Measurements from ENCODE around the gene CUX1.
"Not testable (repeated sequence)": the region's sequence is repeated elsewhere in the genome, so short reads cannot be mapped to it uniquely, and the experiment has no call there.

The CUX1 gene

DNA sequence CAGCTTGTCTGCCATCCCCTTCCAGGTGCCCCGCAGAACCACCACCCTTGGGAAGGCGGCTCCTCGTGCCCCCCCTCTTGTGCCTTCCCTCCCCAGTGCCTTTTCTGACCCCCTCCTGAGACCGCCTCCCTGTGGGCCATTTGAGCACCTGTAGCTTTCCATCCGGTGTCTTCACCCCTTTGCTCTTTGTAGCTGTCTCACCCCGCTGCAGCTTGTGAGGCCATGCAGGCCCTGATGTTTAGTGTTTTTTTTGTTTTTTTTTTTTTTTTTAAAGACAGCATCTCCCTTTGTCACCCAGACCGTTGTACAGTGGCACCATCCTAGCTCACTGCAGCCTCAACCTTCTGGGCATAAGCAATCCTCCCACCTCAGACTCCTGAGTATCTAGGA lies 52.5 kb downstream of the CUX1 start:
- FAIRE-seq: no peak

GRCh38 chr7:101870361-101871062 lies 53.1 kb downstream of the CUX1 start:
- no peak for FAIRE-seq

- FAIRE-seq: no peak
Observed at GRCh38 chr7:101871351-101871750, 53.9 kb downstream of the CUX1 start.

GRCh38 chr7:101874028-101874427 lies 56.6 kb downstream of the CUX1 start:
- no peak for FAIRE-seq

DNA sequence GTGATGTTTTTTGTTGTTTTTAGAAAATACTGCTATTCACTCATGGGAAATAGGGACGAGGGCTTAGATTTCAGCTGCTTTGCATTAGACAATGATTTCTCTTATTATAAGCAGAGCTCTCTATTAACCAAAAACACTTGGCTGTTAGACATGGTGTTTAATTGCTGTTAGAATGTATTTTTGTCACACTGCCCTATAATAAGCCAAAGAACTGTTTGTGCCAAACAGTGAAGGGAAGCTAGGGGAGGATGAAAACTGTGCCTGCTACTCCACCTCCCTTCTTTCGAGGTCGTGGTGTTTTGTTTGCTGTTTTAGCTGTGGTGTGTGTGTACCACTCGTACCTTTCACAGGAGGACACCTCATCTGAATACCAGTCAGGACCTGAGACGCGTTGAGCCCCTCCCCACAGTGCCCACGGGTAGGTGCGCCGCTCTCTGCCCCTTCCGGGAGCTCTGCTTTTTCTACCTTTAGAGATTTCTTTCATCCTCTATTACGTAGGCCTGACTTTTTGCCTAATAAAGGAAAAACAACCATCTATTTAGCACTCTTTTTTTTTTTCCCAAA lies 57.9 kb downstream of the CUX1 start:
- FAIRE-seq: no peak

DNA sequence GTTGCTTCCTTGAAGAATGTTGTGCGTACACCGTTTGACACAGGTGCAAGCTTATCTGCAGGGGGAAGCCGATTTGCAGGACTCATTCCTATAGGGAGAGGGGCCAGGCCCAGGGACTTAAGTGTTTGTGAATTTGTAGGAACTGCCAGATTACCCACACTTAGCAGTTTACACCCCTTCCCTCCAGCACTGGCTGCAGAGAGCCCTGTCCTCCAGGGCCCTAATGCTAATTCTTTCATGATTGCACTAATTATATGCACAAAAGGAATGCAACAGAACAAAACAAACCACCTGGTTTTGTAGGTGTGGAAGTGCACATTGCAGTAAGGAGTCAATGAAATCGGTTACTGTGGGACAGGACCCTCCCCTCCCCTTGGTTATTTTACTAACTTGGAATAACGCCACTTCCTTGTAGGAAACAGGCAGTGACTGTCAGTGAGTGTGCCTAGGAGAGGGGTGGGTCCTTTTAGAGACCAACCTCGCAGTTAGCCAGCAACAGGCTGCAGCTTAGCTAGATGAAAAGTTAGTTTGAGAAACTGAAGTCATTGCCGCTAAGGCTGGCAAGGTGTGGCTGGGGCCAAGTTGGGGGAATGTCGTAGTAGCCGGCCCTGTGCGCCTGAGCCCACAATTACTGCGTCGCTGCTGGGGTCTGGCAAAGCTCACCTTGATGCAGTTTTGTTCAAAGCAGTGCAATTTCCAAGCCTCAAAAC lies 60.6 kb downstream of the CUX1 start:
- FAIRE-seq: no peak

DNA sequence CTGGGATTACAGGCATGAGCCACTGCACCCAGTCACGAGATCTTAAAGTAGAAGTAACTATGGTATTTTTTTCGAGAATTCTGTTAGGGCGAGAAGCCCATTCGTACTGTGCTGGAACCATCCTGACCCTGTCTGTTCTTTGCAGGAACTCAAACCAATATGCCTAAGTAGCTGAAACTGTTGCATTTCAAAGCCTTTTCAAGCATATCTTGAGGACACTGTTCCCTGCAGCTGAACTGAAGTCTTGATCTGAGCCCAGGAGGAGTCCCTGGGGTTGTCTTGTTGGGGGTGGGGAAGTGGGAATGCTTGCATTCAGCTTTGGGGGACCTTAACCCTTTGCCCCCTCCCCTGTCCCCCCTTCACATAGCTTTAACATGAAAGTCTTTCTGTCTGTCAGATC lies 61.5 kb downstream of the CUX1 start:
- FAIRE-seq: no peak

DNA sequence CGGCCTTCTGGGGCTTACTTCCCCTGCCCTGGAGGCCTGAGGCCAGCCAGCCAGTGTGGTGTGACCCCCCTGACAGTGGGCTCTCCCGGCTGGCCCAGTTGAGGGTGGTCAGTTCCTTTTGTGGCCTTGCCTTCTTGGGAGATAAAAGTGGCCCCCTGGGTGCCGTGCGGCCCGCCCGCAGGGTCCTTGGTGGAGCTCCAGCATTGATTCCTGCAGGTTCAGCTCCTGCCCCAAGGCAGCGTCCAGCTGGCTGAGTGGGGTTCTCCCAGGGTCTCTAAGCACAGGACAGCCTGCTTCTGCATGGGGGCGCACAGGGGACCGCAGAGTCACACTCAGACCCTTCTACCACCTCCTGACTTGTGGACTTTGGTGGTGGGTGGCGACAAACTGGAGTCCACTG lies 62.1 kb downstream of the CUX1 start:
- FAIRE-seq: no peak

DNA sequence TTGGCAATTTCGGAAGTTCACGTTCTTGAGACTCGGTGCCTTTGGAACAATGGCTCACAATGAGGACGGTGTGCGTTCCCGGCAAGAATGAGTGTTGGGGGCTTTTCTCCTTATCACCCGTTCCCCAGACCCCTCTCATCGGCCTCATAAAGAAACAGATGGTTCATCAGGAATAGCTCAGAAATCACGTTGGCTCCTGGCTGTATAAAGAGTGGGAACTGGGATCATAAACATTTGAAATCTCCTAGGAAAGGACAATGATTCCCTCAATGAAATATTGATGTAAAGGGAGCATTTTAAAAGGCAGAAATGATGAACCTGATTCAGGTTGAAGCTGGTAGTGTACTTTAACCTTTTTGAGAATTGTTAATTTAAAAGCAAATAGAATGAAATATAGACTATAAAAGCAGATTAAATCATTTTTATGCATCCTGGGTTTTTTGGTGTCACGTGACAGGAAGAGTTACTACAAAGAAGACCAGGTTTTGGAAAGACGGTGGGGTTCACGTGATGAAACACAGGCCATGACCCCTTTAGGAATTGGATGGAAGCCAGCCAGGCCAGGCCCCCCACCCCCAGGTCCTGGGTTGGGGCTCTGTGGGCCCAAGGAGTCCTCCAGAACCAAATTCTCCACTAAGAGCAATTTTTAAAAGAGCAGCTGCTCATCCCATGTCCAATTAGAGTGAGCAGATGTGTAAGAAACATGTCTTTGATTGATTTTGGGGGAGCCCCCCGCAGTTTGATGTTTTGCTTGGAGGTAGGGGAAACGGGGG lies 63.0 kb downstream of the CUX1 start:
- no peak for FAIRE-seq

DNA sequence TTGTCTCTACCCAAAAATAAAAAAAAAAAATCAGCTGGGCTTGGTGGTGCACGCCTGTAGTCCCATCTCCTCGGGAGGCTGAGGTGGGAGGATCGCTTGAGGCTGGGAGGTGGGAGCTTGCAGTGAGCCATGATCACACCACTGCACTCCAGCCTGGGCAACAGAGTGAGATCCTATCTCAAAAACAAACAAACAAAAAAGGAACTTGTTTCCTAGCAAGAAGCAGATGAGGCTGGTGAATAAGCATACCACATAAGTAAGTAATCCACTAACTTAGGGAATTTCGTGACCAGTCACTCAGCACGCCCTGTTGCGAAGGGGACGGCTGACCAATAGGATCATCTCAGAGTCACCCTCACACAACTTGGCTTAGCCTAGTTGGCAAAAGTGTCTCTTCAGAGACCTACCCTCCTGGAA lies 64.6 kb downstream of the CUX1 start:
- no peak for FAIRE-seq

- FAIRE-seq: peak; percentile 4
Observed at GRCh38 chr7:101882595-101883564, 65.5 kb downstream of the CUX1 start.

DNA sequence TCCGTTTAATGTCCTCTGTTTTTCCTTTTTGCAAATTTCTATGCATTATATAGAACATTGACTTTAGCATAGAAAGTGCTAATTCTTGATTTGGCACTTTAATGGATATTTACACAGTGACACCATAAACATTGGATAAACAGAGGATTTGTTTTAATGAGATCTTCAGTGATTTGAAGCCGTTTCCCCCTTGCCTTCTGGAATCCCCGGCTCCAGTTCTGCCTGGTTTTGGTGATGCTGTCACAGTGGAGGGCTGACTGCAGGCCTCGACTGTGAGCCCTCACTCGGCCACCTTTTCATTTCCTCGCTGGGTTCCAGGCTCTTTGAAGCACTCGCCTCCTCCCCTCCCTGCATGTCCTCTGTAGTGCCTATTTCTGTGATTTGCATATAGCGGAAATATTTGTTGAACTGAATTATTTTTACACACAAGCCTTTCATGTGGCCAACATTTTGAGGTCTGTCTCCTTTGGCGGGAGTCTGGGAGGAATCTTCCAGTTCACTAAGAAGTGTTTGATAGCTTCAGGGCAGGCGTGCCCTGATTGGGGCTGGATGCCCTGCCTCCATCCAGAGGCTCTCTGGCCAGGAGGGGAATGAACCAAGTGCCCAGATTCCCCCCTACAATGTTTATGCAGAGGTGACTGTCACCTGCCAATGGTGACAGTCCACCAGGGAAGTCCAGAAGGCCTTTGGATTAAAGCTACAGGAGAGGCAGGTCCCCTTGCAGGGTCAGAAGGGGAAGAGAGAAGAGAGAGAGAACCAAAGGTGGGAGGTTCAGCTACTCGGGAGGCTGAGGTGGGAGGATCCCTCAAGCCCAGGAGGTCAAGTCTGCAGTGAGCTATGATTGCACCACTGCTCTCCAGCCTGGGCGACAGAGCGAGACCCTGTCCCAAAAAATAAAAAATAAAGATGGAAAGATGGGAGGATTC lies 67.5 kb downstream of the CUX1 start:
- no peak for FAIRE-seq

DNA sequence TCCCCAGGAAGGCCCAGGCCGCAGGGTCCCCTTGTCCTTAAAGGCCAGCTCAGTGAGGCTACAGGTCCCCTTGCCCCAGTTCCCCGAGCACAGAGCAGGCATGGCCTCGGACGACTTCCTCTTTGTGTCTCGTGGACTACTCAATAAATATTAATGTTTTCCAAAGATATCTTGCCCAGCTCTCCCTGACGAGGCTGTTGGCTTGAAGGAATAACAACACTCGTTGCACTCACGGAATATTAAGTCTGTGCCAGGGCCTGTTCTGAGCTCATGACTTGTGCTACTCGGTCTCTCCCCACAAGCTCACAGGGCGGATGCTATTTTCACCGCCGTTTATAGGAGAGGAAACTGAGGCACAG lies 68.2 kb downstream of the CUX1 start:
- FAIRE-seq: no peak

- FAIRE-seq: not testable (repeated sequence)
Observed at GRCh38 chr7:101887352-101887751, 69.9 kb downstream of the CUX1 start.

GRCh38 chr7:101888564-101888963 lies 71.1 kb downstream of the CUX1 start:
- not testable (repeated sequence) for FAIRE-seq

- FAIRE-seq: no peak
Observed at GRCh38 chr7:101890749-101891523, 73.5 kb downstream of the CUX1 start.

- no peak for FAIRE-seq
Observed at GRCh38 chr7:101891936-101892640, 74.7 kb downstream of the CUX1 start.

GRCh38 chr7:101893341-101894082 lies 76.1 kb downstream of the CUX1 start:
- FAIRE-seq: no peak

GRCh38 chr7:101896316-101896715 lies 78.9 kb downstream of the CUX1 start:
- FAIRE-seq: no peak
